ENCODE measurements around the gene IFRD1. TPM values are rescaled to one million over a fixed set of nuclear protein-coding genes. Genes with fewer than 3 reads are reported as not detected.
A peak's percentile ranks its signal among the peaks of the same experiment; 100 is the strongest.

IFRD1 gene
- total RNA-seq, 1 experiment from 2014 or later = 67.8 TPM

DNA sequence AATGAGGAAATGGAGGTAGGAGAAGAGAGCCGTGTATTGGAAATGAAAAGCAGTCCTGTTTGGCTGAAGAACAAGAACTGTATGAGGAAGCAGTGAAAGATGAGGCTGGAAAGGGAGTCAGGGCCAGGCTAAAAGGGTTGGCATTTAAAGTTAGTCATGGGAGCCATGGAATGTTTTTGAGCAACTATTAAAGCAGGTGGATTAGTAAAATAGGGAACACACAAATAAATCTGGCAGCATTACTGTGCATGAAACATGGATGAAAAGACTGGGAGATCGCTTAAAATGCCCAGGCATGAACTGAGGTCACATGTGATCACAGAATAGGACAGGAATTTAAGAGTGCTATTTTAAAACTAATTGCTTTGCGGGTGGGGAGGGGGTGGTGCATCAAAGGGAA lies 1.4 kb upstream of the IFRD1 start:
- Histone ChIP-seq H3K4me2 (ENCODE audit: insufficient read depth, insufficient read length, low read length) (no peak overlapping the region), H4K20me1 (ENCODE audit: control insufficient read depth, insufficient read depth, insufficient read length) (no peaks in the 10 kb centered on the region), H3K9ac (ENCODE audit: extremely low read depth, insufficient read length, low read length) (no peak overlapping the region), H3K56ac (ENCODE audit: insufficient read length, low read depth, low read length) (no peak overlapping the region), H3K9me3 (ENCODE audit: control insufficient read depth, low read depth, low read length) (no peaks in the 10 kb centered on the region), H3K4ac (ENCODE audit: low read depth, low read length) (no peak overlapping the region), H2BK120ac (ENCODE audit: low read depth, low read length, poor library complexity, severe bottlenecking) (no peak overlapping the region), H2BK5ac (ENCODE audit: insufficient read length, low read length) (no peak overlapping the region), H4K91ac (ENCODE audit: insufficient read length, low read depth, low read length) (no peak overlapping the region), H4K8ac (replicated peaks; ENCODE audit: insufficient read length, low read depth, low read length) (no peak overlapping the region), H2AFZ (ENCODE audit: low read length) (no peak overlapping the region), H3K18ac (ENCODE audit: insufficient read length, low read depth, low read length) (no peak overlapping the region), H3K23ac (ENCODE audit: insufficient read length, low read depth, low read length) (no peak overlapping the region), H3T11ph (ENCODE audit: low read length) (no peak overlapping the region), H2BK20ac (ENCODE audit: low read depth, low read length, poor library complexity, severe bottlenecking) (no peak overlapping the region), H2AK5ac (ENCODE audit: insufficient read length, low read length) (no peak overlapping the region), H3K79me1 (ENCODE audit: insufficient read depth, low read depth, low read length, poor library complexity, severe bottlenecking) (no peaks in the 10 kb centered on the region), H3K23me2 (ENCODE audit: insufficient read length, low read depth, low read length, poor library complexity, severe bottlenecking) (peaks cover 7% of the 10 kb centered on the region), H3K14ac (ENCODE audit: insufficient read depth, low read length) (no peak overlapping the region), H2BK12ac (ENCODE audit: insufficient read length, low read depth, low read length) (no peak overlapping the region), H4K5ac (ENCODE audit: insufficient read length, low read depth, low read length) (no peak overlapping the region), H3K4me1 (ENCODE audit: insufficient read depth, low read length) (no peaks in the 10 kb centered on the region), H2BK15ac (ENCODE audit: low read depth, low read length) (no peak overlapping the region), H3K27me3 (ENCODE audit: insufficient read depth, low read length) (no peaks in the 10 kb centered on the region), H3K27ac (ENCODE audit: insufficient read length, low read depth, low read length) (no peak overlapping the region), H3K79me2 (ENCODE audit: insufficient read depth, low read length) (peaks cover 20% of the 10 kb centered on the region; the same call in 1 of the 2 replicates)
- Mint-ChIP-seq H3K36me3 (ENCODE audit: insufficient read depth in 1 of 3, low read depth in 3 of 3) (peaks cover 0 to 8% (median 1%) of the 10 kb centered on the region in 3 experiments; a peak in 4 of 7 replicates), H3K27me3 (ENCODE audit: low read depth) (no peaks in the 10 kb centered on the region), H3K9me3 (no peaks in the 10 kb centered on the region), H3K27ac (no peak overlapping the region), H3K4me1 (peaks cover 28 to 29% of the 10 kb centered on the region in 2 experiments), H3K4me3 (peak overlapping the region in 1 of 2 experiments; percentile 99; a peak in 1 of 5 replicates)
- WGBS (ENCODE audit: extremely low coverage, insufficient read length, low lambda C conversion rate) = no CpG with 5 or more reads among the region's 3 CpGs
- TF ChIP-seq, protein P1, sequence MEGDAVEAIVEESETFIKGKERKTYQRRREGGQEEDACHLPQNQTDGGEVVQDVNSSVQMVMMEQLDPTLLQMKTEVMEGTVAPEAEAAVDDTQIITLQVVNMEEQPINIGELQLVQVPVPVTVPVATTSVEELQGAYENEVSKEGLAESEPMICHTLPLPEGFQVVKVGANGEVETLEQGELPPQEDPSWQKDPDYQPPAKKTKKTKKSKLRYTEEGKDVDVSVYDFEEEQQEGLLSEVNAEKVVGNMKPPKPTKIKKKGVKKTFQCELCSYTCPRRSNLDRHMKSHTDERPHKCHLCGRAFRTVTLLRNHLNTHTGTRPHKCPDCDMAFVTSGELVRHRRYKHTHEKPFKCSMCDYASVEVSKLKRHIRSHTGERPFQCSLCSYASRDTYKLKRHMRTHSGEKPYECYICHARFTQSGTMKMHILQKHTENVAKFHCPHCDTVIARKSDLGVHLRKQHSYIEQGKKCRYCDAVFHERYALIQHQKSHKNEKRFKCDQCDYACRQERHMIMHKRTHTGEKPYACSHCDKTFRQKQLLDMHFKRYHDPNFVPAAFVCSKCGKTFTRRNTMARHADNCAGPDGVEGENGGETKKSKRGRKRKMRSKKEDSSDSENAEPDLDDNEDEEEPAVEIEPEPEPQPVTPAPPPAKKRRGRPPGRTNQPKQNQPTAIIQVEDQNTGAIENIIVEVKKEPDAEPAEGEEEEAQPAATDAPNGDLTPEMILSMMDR (conservative IDR thresholded peaks at IDR 0.05) = no peak
- DNase-seq = no peak
